HepG2 (cell line): ENCODE measurements around the gene RNF183. TPM values are rescaled to one million over a fixed set of nuclear protein-coding genes. Genes with fewer than 3 reads are reported as not detected.

Source experiments
- ATAC-seq: fragments of 200-7000 bp; cut with Tn5 transposase; 3 replicates; pipeline ENCODE4 v1.9.1; 2020; ENCODE audit warnings: mild to moderate bottlenecking, moderate library complexity
- BruUV-seq: library from RNA; stranded (reverse); fragments of 400-500 nt; replicated peaks from 2 replicates; lab custom pipeline; 2021; lab: Mats Ljungman, UMichigan
- CTCF ChIA-PET: fragments of 300-600 bp; formaldehyde crosslinking; extraction: SDS; loops from one replicate; lab custom pipeline; 2021; ENCODE audit warnings: low total read pairs, inconsistent platforms, low intra/inter-chr PET ratio; lab: Yijun Ruan, JAX
- POLR2A ChIA-PET: fragments of 350-600 bp; sonication (Branson Sonifier 250); formaldehyde crosslinking; loops from one replicate; lab custom pipeline; 2020; ENCODE audit warnings: antibody characterized with exemption, inconsistent platforms; lab: Yijun Ruan, JAX
- DNase-seq: peaks from one replicate; pipeline ENCODE4 v3.0.0-alpha.2; 2015; ENCODE audit warnings: low spot score
- FAIRE-seq: peaks from 3 replicates; lab custom pipeline; 2011; peaks lifted over from hg19 to GRCh38; lab: Jason Lieb, UNC
- H2AFZ ChIP-seq: one replicate; pipeline ENCODE4 v1.6.1; 2011; ENCODE audit warnings: low read length, inconsistent platforms
- H3K27ac ChIP-seq: fragments of 300-600 bp; 3 replicates; pipeline ENCODE4 v1.8.0; 2011; ENCODE audit warnings: mixed run types, mild to moderate bottlenecking, mixed read lengths, low read length, inconsistent platforms; ENCODE audit not compliant: insufficient read depth; ENCODE audit errors: extremely low read length
- H3K27me3 ChIP-seq, 2 experiments: fragments of 200-600 bp in 1 of 2; 2 replicates in 1 of 2; 3 replicates in 1 of 2; pipeline versions ENCODE4 v1.6.0 to v1.8.0; 2011; ENCODE audit warnings: low read length in 2 of 2, mild to moderate bottlenecking in 2 of 2, moderate library complexity in 2 of 2, inconsistent platforms in 1 of 2; ENCODE audit not compliant: insufficient read depth in 2 of 2, control insufficient read depth in 1 of 2
- H3K36me3 ChIP-seq, 2 experiments: fragments of 200-600 bp in 1 of 2; replicated peaks in 1 of 2; 2 replicates in 1 of 2; 3 replicates in 1 of 2; pipeline versions ENCODE4 v1.5.1 to v1.8.0; 2011; ENCODE audit warnings: low read length in 2 of 2, inconsistent platforms in 1 of 2; ENCODE audit not compliant: insufficient read depth in 2 of 2, control insufficient read depth in 1 of 2
- H3K4me1 ChIP-seq: 2 replicates; pipeline ENCODE4 v1.5.1; 2012; ENCODE audit warnings: low read length, inconsistent platforms; ENCODE audit not compliant: insufficient read depth
- H3K4me2 ChIP-seq: 2 replicates; pipeline ENCODE4 v1.6.0; 2011; ENCODE audit warnings: low read depth, low read length, inconsistent platforms
- H3K4me3 ChIP-seq, 3 experiments: fragments of 200-600 bp in 1 of 3; sonication (generic), shearing (Covaris generic) in 1 of 3; replicated peaks in 1 of 3; 2 replicates each; pipeline ENCODE4 v1.5.1; 2011 to 2016; ENCODE audit warnings: low read length in 3 of 3, inconsistent platforms in 2 of 3, low read depth in 2 of 3, mild to moderate bottlenecking in 2 of 3, control low read depth in 1 of 3, mixed read lengths in 1 of 3; ENCODE audit not compliant: insufficient read depth in 1 of 3
- H3K79me2 ChIP-seq: one replicate; pipeline ENCODE4 v1.6.1; 2011; ENCODE audit warnings: low read length, inconsistent platforms; ENCODE audit not compliant: insufficient read depth
- H3K9ac ChIP-seq: 2 replicates; pipeline ENCODE4 v1.6.0; 2011; ENCODE audit warnings: mild to moderate bottlenecking, low read depth, low read length, inconsistent platforms; ENCODE audit not compliant: insufficient read depth
- H3K9me3 ChIP-seq: 2 replicates; pipeline ENCODE4 v1.5.1; 2012; ENCODE audit warnings: mild to moderate bottlenecking, low read length
- H4K20me1 ChIP-seq: 2 replicates; pipeline ENCODE4 v1.6.0; 2011; ENCODE audit warnings: inconsistent platforms, mild to moderate bottlenecking, low read length, moderate library complexity; ENCODE audit not compliant: insufficient read depth
- MEIS2 ChIP-seq: sonication (generic); formaldehyde crosslinking; IDR thresholded peaks from 2 replicates; pipeline ENCODE4 v1.9.0; 2021; ENCODE audit warnings: mild to moderate bottlenecking, missing genetic modification reagents
- PHB2 ChIP-seq: fragments of 450-650 bp; IDR thresholded peaks from 2 replicates; pipeline ENCODE4 v1.6.1; 2018; ENCODE audit not compliant: partially characterized antibody
- PHF21A ChIP-seq: sonication (generic); formaldehyde crosslinking; IDR thresholded peaks from 2 replicates; pipeline ENCODE4 v1.5.0; 2020; ENCODE audit warnings: mild to moderate bottlenecking, missing genetic modification reagents
- POLR2G ChIP-seq: fragments of 200-400 bp; formaldehyde crosslinking; IDR thresholded peaks from 2 replicates; pipeline ENCODE4 v1.6.1; 2018; ENCODE audit warnings: mild to moderate bottlenecking, low read depth, low read length, moderate library complexity
- SALL1 ChIP-seq: sonication (generic); formaldehyde crosslinking; IDR thresholded peaks from 2 replicates; pipeline ENCODE4 v1.8.0; 2022; ENCODE audit warnings: mild to moderate bottlenecking, missing genetic modification reagents
- WGBS: methylation state at CpG from one replicate; pipeline ENCODE4 v1.1.6; 2017; ENCODE audit warnings: low lambda C conversion rate; 5-methylcytosine and 5-hydroxymethylcytosine counted together
- in situ Hi-C: cut with HindIII; loops from 2 replicates; pipeline ENCODE4 v1.10.0; 2017; ENCODE audit warnings: low pct_unique_long_range_greater_than_20kb; ENCODE audit not compliant: extremely low pct_ligation_motif_present
- intact Hi-C: fragments of 100-400 bp; cut with micrococcal nuclease; formaldehyde crosslinking; loops from one replicate; pipeline ENCODE4 v1.10.0; 2022; ENCODE audit not compliant: unreplicated experiment
- polyA plus RNA-seq, 8 experiments: library from polyadenylated mRNA; depleted of rRNA in 3 of 8; stranded (reverse) in 7 of 8; unstranded in 1 of 8; fragments of >200 nt; fragmentation: Illumina TruSeq in 4 of 8; extraction: Trizol in 4 of 8; gene quantifications; 2 replicates each; pipeline versions ENCODE4 v1.2.1 to v1.2.3, GENCODE V29; 2011 to 2016; ENCODE audit warnings: low read depth in 4 of 8, missing spikeins in 1 of 8, mixed read lengths in 1 of 8; ENCODE audit not compliant: insufficient read depth in 1 of 8
- total RNA-seq, 5 experiments: library from RNA; depleted of rRNA; stranded (reverse); fragments of >200 nt; fragmentation: Illumina TruSeq; extraction: Trizol; gene quantifications; 2 replicates each; pipeline ENCODE4 v1.2.3, GENCODE V29; 2016; ENCODE audit warnings: low read depth in 1 of 5
- TF ChIP-seq, protein P1 (sequence below), 2 experiments: fragments of 450-650 bp in 1 of 2; sonication (generic) in 1 of 2; formaldehyde crosslinking in 1 of 2; IDR thresholded peaks; 2 replicates each; pipeline versions ENCODE4 v1.6.1 to v1.8.0; 2016 to 2022; ENCODE audit warnings: antibody characterized with exemption in 1 of 2, mild to moderate bottlenecking in 1 of 2, missing genetic modification reagents in 1 of 2
- TF ChIP-seq, protein P2 (sequence below): sonication (generic); formaldehyde crosslinking; conservative IDR thresholded peaks from 2 replicates; pipeline ENCODE4 v1.4.0; 2020; ENCODE audit warnings: missing genetic modification reagents
- TF ChIP-seq, protein P3 (sequence below): sonication (generic); formaldehyde crosslinking; IDR thresholded peaks from 2 replicates; pipeline ENCODE4 v1.5.0; 2020; ENCODE audit warnings: mild to moderate bottlenecking, missing genetic modification reagents

Gene RNF183
- total and polyA plus RNA-seq, 2 of the 13 experiments (the other 11 are each of a cell fraction or from before 2014, with no cell fraction given), result 0.13 to 6.5 TPM

DNA sequence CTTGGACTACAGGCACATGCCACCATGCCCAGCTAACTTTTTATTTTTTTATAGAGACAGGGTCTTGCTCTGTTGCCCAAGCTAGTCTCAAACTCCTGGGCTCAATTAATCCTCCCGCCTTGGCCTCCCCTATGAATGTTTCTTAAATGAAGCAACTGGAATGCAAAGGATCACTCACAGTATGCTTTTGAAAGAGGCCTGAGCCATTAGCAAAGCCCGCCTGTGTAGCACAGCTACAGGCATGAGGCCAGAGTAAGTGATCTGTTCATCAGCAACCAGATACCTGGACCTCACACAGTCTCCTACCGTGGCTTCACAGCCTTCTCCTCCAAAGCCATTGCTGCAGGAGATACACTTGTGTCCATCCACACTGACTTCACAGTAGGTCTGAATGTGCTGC, 16.9 kb upstream of the RNF183 start (continued):
- TF ChIP-seq, protein P1, sequence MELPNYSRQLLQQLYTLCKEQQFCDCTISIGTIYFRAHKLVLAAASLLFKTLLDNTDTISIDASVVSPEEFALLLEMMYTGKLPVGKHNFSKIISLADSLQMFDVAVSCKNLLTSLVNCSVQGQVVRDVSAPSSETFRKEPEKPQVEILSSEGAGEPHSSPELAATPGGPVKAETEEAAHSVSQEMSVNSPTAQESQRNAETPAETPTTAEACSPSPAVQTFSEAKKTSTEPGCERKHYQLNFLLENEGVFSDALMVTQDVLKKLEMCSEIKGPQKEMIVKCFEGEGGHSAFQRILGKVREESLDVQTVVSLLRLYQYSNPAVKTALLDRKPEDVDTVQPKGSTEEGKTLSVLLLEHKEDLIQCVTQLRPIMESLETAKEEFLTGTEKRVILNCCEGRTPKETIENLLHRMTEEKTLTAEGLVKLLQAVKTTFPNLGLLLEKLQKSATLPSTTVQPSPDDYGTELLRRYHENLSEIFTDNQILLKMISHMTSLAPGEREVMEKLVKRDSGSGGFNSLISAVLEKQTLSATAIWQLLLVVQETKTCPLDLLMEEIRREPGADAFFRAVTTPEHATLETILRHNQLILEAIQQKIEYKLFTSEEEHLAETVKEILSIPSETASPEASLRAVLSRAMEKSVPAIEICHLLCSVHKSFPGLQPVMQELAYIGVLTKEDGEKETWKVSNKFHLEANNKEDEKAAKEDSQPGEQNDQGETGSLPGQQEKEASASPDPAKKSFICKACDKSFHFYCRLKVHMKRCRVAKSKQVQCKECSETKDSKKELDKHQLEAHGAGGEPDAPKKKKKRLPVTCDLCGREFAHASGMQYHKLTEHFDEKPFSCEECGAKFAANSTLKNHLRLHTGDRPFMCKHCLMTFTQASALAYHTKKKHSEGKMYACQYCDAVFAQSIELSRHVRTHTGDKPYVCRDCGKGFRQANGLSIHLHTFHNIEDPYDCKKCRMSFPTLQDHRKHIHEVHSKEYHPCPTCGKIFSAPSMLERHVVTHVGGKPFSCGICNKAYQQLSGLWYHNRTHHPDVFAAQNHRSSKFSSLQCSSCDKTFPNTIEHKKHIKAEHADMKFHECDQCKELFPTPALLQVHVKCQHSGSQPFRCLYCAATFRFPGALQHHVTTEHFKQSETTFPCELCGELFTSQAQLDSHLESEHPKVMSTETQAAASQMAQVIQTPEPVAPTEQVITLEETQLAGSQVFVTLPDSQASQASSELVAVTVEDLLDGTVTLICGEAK (IDR thresholded peaks at IDR 0.05), result no peak
- TF ChIP-seq, protein P1 (CRISPR knock-in tag; IDR thresholded peaks at IDR 0.05), result no peak
- TF ChIP-seq PHF21A (CRISPR knock-in tag), result no peak

DNA sequence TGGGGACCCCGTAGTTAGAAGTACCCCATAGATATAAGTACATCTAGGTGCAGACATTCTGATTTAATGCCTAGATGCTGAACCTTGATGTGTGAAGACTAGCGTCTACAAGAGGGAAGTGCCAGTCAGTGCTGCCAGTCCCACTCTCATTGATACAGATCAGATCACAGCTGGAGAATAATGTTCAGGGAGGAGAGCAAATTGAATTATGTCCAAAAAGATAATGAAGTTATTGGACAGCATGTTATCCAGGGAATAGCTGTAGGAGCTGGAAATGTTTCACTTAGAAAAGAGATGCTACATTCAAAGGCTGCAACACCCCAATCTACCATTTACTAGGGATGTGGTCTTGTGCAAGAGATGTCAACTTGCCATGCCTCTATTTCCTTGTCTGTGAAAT, 15.9 kb upstream of the RNF183 start:
- FAIRE-seq (no peak), DNase-seq (no peak), ATAC-seq (no peak)
- no peak overlapping the region for H3K4me3 ChIP-seq
- no TSS peak for BruUV-seq
- ChIA-PET CTCF (no interaction called here), POLR2A (no interaction called here)
- no peak overlapping the region for H2AFZ ChIP-seq
- no peaks in the 10 kb centered on the region for H3K9me3 ChIP-seq
- intact Hi-C loops, result loop anchor here (10.0 kb wide), 1 partner anchor 1954 kb away; no protein-coding TSS in a partner anchor
- no peaks in the 10 kb centered on the region for H3K36me3 ChIP-seq
- 59% methylated on average over 2 of the region's 2 CpGs for WGBS
- H3K4me2 ChIP-seq, result no peak overlapping the region
- no peak overlapping the region for H3K9ac ChIP-seq
- in situ Hi-C loops, result no loop called here
- H4K20me1 ChIP-seq, result no peaks in the 10 kb centered on the region
- no peaks in the 10 kb centered on the region for H3K27me3 ChIP-seq
- H3K27ac ChIP-seq, result no peak overlapping the region
- H3K79me2 ChIP-seq, result no peaks in the 10 kb centered on the region
- H3K4me1 ChIP-seq, result no peaks in the 10 kb centered on the region
- no peak for TF ChIP-seq SALL1 (CRISPR knock-in tag)
- TF ChIP-seq MEIS2, result no peak
- TF ChIP-seq PHB2, result no peak
- TF ChIP-seq POLR2G, result no peak
- TF ChIP-seq, protein P2, sequence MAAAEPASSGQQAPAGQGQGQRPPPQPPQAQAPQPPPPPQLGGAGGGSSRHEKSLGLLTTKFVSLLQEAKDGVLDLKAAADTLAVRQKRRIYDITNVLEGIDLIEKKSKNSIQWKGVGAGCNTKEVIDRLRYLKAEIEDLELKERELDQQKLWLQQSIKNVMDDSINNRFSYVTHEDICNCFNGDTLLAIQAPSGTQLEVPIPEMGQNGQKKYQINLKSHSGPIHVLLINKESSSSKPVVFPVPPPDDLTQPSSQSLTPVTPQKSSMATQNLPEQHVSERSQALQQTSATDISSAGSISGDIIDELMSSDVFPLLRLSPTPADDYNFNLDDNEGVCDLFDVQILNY, result no peak
- TF ChIP-seq, protein P3, sequence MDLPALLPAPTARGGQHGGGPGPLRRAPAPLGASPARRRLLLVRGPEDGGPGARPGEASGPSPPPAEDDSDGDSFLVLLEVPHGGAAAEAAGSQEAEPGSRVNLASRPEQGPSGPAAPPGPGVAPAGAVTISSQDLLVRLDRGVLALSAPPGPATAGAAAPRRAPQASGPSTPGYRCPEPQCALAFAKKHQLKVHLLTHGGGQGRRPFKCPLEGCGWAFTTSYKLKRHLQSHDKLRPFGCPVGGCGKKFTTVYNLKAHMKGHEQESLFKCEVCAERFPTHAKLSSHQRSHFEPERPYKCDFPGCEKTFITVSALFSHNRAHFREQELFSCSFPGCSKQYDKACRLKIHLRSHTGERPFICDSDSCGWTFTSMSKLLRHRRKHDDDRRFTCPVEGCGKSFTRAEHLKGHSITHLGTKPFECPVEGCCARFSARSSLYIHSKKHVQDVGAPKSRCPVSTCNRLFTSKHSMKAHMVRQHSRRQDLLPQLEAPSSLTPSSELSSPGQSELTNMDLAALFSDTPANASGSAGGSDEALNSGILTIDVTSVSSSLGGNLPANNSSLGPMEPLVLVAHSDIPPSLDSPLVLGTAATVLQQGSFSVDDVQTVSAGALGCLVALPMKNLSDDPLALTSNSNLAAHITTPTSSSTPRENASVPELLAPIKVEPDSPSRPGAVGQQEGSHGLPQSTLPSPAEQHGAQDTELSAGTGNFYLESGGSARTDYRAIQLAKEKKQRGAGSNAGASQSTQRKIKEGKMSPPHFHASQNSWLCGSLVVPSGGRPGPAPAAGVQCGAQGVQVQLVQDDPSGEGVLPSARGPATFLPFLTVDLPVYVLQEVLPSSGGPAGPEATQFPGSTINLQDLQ (CRISPR knock-in tag), result no peak
